ENCODE data around the gene SDK1. TPM values are rescaled to one million over a fixed set of nuclear protein-coding genes. Genes with fewer than 3 reads are reported as not detected.

The SDK1 gene
- total RNA-seq, 1 donor: 0.36 TPM

DNA sequence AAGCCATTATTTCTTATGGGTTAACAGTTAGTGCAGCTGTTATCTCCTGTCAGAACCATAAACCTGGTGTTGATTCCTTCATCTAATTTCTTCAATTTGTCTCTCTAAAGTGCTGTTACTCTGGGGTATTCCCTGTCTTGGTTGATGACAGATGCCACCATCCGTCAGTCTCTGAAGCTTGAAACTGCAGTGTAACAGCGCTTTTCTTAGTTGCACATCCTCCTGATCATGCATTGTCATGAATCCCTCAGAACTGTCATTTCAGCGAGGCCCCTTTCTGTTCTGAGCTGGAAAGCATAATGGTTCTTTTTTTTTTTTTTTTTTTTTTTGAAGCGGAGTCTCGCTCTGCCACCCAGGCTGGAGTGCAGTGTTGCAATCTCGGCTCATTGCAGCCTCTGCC is 193.9 kb downstream of the SDK1 start:
- Histone ChIP-seq H3K27ac (ENCODE audit: low read depth, low read length) (no peak overlapping the region), H3K27me3 (ENCODE audit: insufficient read depth, low read length) (no peaks in the 10 kb centered on the region), H3K4me3 (ENCODE audit: insufficient read depth, low read length) (no peak overlapping the region), H3K4me2 (ENCODE audit: insufficient read depth, low read length) (no peak overlapping the region), H2AFZ (ENCODE audit: low read length) (no peak overlapping the region), H3K4me1 (ENCODE audit: insufficient read depth, low read length) (no peaks in the 10 kb centered on the region), H3K79me2 (ENCODE audit: insufficient read depth, low read length) (no peaks in the 10 kb centered on the region), H3K9me3 (ENCODE audit: low read depth, low read length) (no peaks in the 10 kb centered on the region), H3K36me3 (ENCODE audit: insufficient read depth, low read length) (no peaks in the 10 kb centered on the region), H4K20me1 (ENCODE audit: insufficient read depth, low read length) (no peaks in the 10 kb centered on the region)
- no peak for TF ChIP-seq CTCF (IDR thresholded peaks at IDR 0.05; ENCODE audit: extremely low read depth, low read depth, low read length)
- no peak for DNase-seq (ENCODE audit: insufficient read length, low spot score, missing footprints)

DNA sequence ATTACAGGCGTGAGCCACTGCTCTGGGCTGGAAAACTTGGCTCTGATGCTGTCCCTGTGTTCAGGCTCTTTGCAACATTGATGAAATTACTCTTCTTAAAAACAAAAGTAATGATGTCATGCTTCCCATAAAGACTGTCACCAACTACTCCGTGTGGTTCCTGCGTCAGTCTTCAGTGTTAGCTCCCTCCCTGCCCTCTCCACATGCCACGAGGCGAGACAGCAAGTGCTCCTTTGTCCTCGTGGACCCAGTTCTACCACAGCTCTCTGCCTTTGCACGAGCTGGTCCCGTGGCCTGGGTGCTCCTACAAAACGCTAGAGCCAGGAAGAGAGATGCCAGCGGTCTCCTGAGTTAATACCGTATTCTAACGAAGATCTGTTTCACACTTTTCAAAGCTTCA is 194.5 kb downstream of the SDK1 start:
- Histone ChIP-seq H4K20me1 (ENCODE audit: insufficient read depth, low read length) (no peaks in the 10 kb centered on the region), H3K27ac (ENCODE audit: low read depth, low read length) (no peak overlapping the region), H3K79me2 (ENCODE audit: insufficient read depth, low read length) (no peaks in the 10 kb centered on the region), H3K4me1 (ENCODE audit: insufficient read depth, low read length) (no peaks in the 10 kb centered on the region), H3K9me3 (ENCODE audit: low read depth, low read length) (no peaks in the 10 kb centered on the region), H3K4me3 (ENCODE audit: insufficient read depth, low read length) (no peak overlapping the region), H2AFZ (ENCODE audit: low read length) (peak overlapping the region; percentile 31), H3K27me3 (ENCODE audit: insufficient read depth, low read length) (no peaks in the 10 kb centered on the region), H3K36me3 (ENCODE audit: insufficient read depth, low read length) (no peaks in the 10 kb centered on the region), H3K4me2 (ENCODE audit: insufficient read depth, low read length) (no peak overlapping the region)
- DNase-seq (ENCODE audit: insufficient read length, low spot score, missing footprints): no peak
- no peak for TF ChIP-seq CTCF (IDR thresholded peaks at IDR 0.05; ENCODE audit: extremely low read depth, low read depth, low read length)

DNA sequence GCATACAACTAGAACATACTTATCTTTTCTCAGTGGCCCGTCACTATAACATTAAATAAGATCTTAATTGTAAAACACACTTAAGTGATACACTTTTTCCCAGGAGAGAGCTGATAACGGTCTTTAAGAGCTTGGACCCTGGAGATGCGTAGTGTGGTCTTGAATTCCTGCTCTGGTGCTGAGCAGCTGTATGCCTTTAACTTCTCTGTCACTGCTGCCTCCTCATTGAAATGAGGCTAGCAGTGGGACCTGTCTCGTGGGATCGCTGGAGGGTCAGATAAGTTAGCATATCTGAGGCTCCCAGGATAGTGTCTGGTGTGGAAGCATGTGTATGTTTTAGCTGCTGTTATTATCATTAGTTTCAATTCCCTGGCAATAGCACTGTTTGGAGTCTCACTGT is 194.9 kb downstream of the SDK1 start:
- no peak for DNase-seq (ENCODE audit: insufficient read length, low spot score, missing footprints)
- no peaks in the 10 kb centered on the region for H3K36me3 ChIP-seq (ENCODE audit: insufficient read depth, low read length)
- no peak overlapping the region for H3K27ac ChIP-seq (ENCODE audit: low read depth, low read length)
- no peak overlapping the region for H3K4me2 ChIP-seq (ENCODE audit: insufficient read depth, low read length)
- TF ChIP-seq CTCF (IDR thresholded peaks at IDR 0.05; ENCODE audit: extremely low read depth, low read depth, low read length): no peak
- H3K9me3 ChIP-seq (ENCODE audit: low read depth, low read length): no peaks in the 10 kb centered on the region
- H3K79me2 ChIP-seq (ENCODE audit: insufficient read depth, low read length): no peaks in the 10 kb centered on the region
- no peaks in the 10 kb centered on the region for H3K27me3 ChIP-seq (ENCODE audit: insufficient read depth, low read length)
- H4K20me1 ChIP-seq (ENCODE audit: insufficient read depth, low read length): no peaks in the 10 kb centered on the region
- H2AFZ ChIP-seq (ENCODE audit: low read length): no peak overlapping the region
- H3K4me1 ChIP-seq (ENCODE audit: insufficient read depth, low read length): no peaks in the 10 kb centered on the region
- H3K4me3 ChIP-seq (ENCODE audit: insufficient read depth, low read length): no peak overlapping the region

DNA sequence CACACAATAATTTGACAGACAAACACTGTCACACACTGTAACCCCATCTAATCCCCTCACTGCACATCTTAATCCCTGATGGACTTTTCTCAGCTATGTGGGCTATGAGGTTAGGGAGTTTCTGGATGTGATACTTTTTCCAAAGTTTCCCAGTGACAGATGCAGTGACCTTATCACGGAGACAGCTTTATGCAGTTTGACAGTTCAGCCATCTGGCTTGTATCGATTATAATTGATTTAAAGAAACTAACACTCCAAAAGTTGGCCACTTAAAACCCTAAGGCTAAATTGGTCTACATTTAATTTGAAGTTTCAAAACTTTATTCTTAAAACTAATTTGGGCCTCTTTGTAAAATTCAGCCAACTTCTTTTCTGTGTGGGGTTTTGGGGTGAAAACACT is 196.7 kb downstream of the SDK1 start:
- Histone ChIP-seq H3K4me2 (ENCODE audit: insufficient read depth, low read length) (no peak overlapping the region), H3K9me3 (ENCODE audit: low read depth, low read length) (no peaks in the 10 kb centered on the region), H4K20me1 (ENCODE audit: insufficient read depth, low read length) (no peaks in the 10 kb centered on the region), H3K27ac (ENCODE audit: low read depth, low read length) (no peak overlapping the region), H3K36me3 (ENCODE audit: insufficient read depth, low read length) (no peaks in the 10 kb centered on the region), H3K79me2 (ENCODE audit: insufficient read depth, low read length) (no peaks in the 10 kb centered on the region), H3K4me1 (ENCODE audit: insufficient read depth, low read length) (no peaks in the 10 kb centered on the region), H3K27me3 (ENCODE audit: insufficient read depth, low read length) (no peaks in the 10 kb centered on the region), H2AFZ (ENCODE audit: low read length) (no peak overlapping the region), H3K4me3 (ENCODE audit: insufficient read depth, low read length) (no peak overlapping the region)
- no peak for DNase-seq (ENCODE audit: insufficient read length, low spot score, missing footprints)
- no peak for TF ChIP-seq CTCF (IDR thresholded peaks at IDR 0.05; ENCODE audit: extremely low read depth, low read depth, low read length)

Data from osteoblast (primary cell).